Measurements from ENCODE around the gene RGS1.

- TF ChIP-seq POLR2A (IDR thresholded peaks at IDR 0.05; ENCODE audit: borderline replicate concordance, extremely low read depth, insufficient read depth, insufficient read length) = no peak
- no peak for TF ChIP-seq YY1 (IDR thresholded peaks at IDR 0.05; ENCODE audit: extremely low read depth, insufficient replicate concordance, low read depth, low read length)
- TF ChIP-seq CEBPB (IDR thresholded peaks at IDR 0.05; ENCODE audit: low read depth) = no peak
- TF ChIP-seq SIN3A (IDR thresholded peaks at IDR 0.05; ENCODE audit: low read depth) = no peak
- TF ChIP-seq CTCF (IDR thresholded peaks at IDR 0.05 in 2 of 3, conservative IDR thresholded peaks at IDR 0.05 in 1 of 3; ENCODE audit: borderline replicate concordance in 1 of 3, insufficient read depth in 1 of 3, low read depth in 2 of 3, low read length in 2 of 3) = no peak
- no peak for TF ChIP-seq SP1 (IDR thresholded peaks at IDR 0.05; ENCODE audit: low read depth)
- TF ChIP-seq POLR2AphosphoS5 (IDR thresholded peaks at IDR 0.05; ENCODE audit: low read depth, low read length) = no peak
- no peak for TF ChIP-seq ZNF274 (IDR thresholded peaks at IDR 0.05; ENCODE audit: low read depth, low read length)
These were observed 17.6 kb upstream of the RGS1 start for GRCh38 chr1:192557841-192558595.

Measured in HCT116 (cell line).